Endodermal cell (in vitro differentiated cells): ENCODE results near the gene TNFRSF1B. TPM values are rescaled to one million over a fixed set of nuclear protein-coding genes. Genes with fewer than 3 reads are reported as not detected.

Source experiments
- DNase-seq: peaks from one replicate; pipeline ENCODE4 v3.0.0-alpha.2; 2017
- H3K27ac ChIP-seq: 2 replicates; pipeline ENCODE4 v1.5.1; 2013; ENCODE audit warnings: mild to moderate bottlenecking, low read depth, low read length, moderate library complexity
- H3K27me3 ChIP-seq: 2 replicates; pipeline ENCODE4 v1.6.1; 2013; ENCODE audit warnings: mild to moderate bottlenecking, low read length, moderate library complexity; ENCODE audit not compliant: insufficient read depth, control insufficient read depth, poor library complexity, severe bottlenecking
- H3K36me3 ChIP-seq: 2 replicates; pipeline ENCODE4 v1.7.0; 2013; ENCODE audit warnings: mild to moderate bottlenecking, low read length, moderate library complexity; ENCODE audit not compliant: control insufficient read depth, insufficient read depth
- H3K4me1 ChIP-seq: one replicate; pipeline ENCODE4 v1.7.0; 2013; ENCODE audit warnings: low read length; ENCODE audit not compliant: control insufficient read depth, insufficient read depth
- H3K4me3 ChIP-seq: 2 replicates; pipeline ENCODE4 v1.5.1; 2013; ENCODE audit warnings: mild to moderate bottlenecking, low read length, moderate library complexity
- H3K9ac ChIP-seq: 2 replicates; pipeline ENCODE4 v1.6.1; 2013; ENCODE audit warnings: mild to moderate bottlenecking, low read length, moderate library complexity; ENCODE audit not compliant: poor library complexity, severe bottlenecking; ENCODE audit errors: extremely low read depth
- H3K9me3 ChIP-seq: 2 replicates; pipeline ENCODE4 v1.6.1; 2013; ENCODE audit warnings: mild to moderate bottlenecking, low read length, moderate library complexity; ENCODE audit not compliant: control insufficient read depth
- H3K27ac Mint-ChIP-seq: 2 replicates; pipeline ENCODE4 v1.8.0; 2020; ENCODE audit warnings: mixed read lengths
- H3K27me3 Mint-ChIP-seq: 2 replicates; pipeline ENCODE4 v1.8.0; 2021; ENCODE audit warnings: mild to moderate bottlenecking, mixed read lengths; ENCODE audit not compliant: insufficient read depth
- H3K36me3 Mint-ChIP-seq: 2 replicates; pipeline ENCODE4 v1.8.0; 2020; ENCODE audit warnings: low read depth, mixed read lengths
- H3K4me1 Mint-ChIP-seq: 2 replicates; pipeline ENCODE4 v1.8.0; 2020; ENCODE audit warnings: mixed read lengths
- H3K4me3 Mint-ChIP-seq: 2 replicates; pipeline ENCODE4 v1.8.0; 2020; ENCODE audit warnings: mild to moderate bottlenecking, moderate library complexity, mixed read lengths
- H3K9me3 Mint-ChIP-seq: 2 replicates; pipeline ENCODE4 v1.8.0; 2020; ENCODE audit warnings: mild to moderate bottlenecking, mixed read lengths
- WGBS, 2 experiments: methylation state at CpG; one replicate each; pipeline versions ENCODE4 v1.1.5 to v1.1.7; 2013; ENCODE audit warnings: missing lambda C conversion rate in 2 of 2, mixed read lengths in 1 of 2; ENCODE audit not compliant: insufficient coverage in 1 of 2, insufficient read length in 1 of 2; 5-methylcytosine and 5-hydroxymethylcytosine counted together
- total RNA-seq, 2 donors: library from RNA; stranded (reverse); fragmentation: NEBNext Ultra II Directional in 1 of 2; extraction: Animal tissue kit (Norgen Biotek cat#: 25700) in 1 of 2; gene quantifications; 2 replicates in 1 of 2; 3 replicates in 1 of 2; pipeline ENCODE4 v1.2.1, GENCODE V29; 2021
- TF ChIP-seq, protein P1 (sequence below): fragments of 200-600 bp; sonication (generic); conservative IDR thresholded peaks from 2 replicates; pipeline ENCODE4 v1.5.0; 2021; ENCODE audit warnings: antibody characterized with exemption, mild to moderate bottlenecking

TNFRSF1B gene
- total RNA-seq, 2 donors from 2014 or later: 0.24 to 0.40 TPM

DNA sequence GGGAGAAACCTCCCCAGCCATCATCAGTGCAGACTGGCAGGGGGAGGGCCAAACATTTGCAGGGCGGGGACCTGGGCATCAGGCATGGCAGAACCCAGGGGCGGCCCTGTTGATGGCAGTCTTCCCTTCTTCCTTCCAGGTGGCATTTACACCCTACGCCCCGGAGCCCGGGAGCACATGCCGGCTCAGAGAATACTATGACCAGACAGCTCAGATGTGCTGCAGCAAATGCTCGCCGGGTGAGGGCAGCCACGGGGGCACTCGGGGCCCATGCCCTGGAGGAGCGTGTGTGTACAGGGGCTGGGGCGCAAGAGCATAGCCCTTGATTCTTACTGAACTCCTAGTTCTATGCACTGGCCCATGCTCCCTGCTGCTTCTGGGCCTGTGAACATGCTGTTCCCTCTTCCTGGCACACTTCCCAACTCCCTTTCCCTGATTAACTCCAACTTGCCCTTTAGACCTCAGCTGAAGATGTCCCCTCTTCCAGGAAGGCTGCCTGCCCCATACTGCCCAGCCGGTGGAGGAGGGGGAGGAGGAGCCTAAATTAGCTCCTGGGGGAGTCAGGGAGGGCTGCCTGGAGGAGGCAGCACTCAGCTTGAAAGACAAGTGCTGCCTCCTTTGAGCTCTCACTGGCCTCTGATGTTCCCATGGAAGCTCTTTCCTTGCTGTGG, 22.0 kb downstream of the TNFRSF1B start:
- H3K27ac ChIP-seq: no peak overlapping the region
- no peaks in the 10 kb centered on the region for H3K4me1 ChIP-seq
- no peaks in the 10 kb centered on the region for H3K36me3 Mint-ChIP-seq
- TF ChIP-seq, protein P1, sequence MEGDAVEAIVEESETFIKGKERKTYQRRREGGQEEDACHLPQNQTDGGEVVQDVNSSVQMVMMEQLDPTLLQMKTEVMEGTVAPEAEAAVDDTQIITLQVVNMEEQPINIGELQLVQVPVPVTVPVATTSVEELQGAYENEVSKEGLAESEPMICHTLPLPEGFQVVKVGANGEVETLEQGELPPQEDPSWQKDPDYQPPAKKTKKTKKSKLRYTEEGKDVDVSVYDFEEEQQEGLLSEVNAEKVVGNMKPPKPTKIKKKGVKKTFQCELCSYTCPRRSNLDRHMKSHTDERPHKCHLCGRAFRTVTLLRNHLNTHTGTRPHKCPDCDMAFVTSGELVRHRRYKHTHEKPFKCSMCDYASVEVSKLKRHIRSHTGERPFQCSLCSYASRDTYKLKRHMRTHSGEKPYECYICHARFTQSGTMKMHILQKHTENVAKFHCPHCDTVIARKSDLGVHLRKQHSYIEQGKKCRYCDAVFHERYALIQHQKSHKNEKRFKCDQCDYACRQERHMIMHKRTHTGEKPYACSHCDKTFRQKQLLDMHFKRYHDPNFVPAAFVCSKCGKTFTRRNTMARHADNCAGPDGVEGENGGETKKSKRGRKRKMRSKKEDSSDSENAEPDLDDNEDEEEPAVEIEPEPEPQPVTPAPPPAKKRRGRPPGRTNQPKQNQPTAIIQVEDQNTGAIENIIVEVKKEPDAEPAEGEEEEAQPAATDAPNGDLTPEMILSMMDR: no peak
- no peak overlapping the region for H3K27ac Mint-ChIP-seq
- H3K27me3 ChIP-seq: no peaks in the 10 kb centered on the region
- H3K27me3 Mint-ChIP-seq: no peaks in the 10 kb centered on the region
- H3K4me1 Mint-ChIP-seq: peaks cover 5% of the 10 kb centered on the region
- WGBS, 2 experiments: 89 to 91% methylated on average over 10 to 13 of the region's 13 CpGs
- no peak for DNase-seq
- no peak overlapping the region for H3K4me3 Mint-ChIP-seq
- H3K9ac ChIP-seq: no peak overlapping the region
- no peaks in the 10 kb centered on the region for H3K36me3 ChIP-seq
- H3K9me3 Mint-ChIP-seq: no peaks in the 10 kb centered on the region
- no peak overlapping the region for H3K4me3 ChIP-seq
- no peaks in the 10 kb centered on the region for H3K9me3 ChIP-seq

- no peaks in the 10 kb centered on the region for H3K4me1 ChIP-seq
- peaks cover under 1% of the 10 kb centered on the region for H3K4me1 Mint-ChIP-seq
- no peaks in the 10 kb centered on the region for H3K27me3 Mint-ChIP-seq
- H3K27ac ChIP-seq: no peak overlapping the region
- H3K36me3 ChIP-seq: no peaks in the 10 kb centered on the region
- no peaks in the 10 kb centered on the region for H3K9me3 Mint-ChIP-seq
- H3K4me3 ChIP-seq: no peak overlapping the region
- TF ChIP-seq, protein P1: no peak
- no peaks in the 10 kb centered on the region for H3K27me3 ChIP-seq
- 83 to 84% methylated on average over 5 of the region's 5 CpGs for WGBS, 2 experiments
- no peaks in the 10 kb centered on the region for H3K9me3 ChIP-seq
- no peaks in the 10 kb centered on the region for H3K36me3 Mint-ChIP-seq
- H3K9ac ChIP-seq: no peak overlapping the region
- H3K27ac Mint-ChIP-seq: no peak overlapping the region
- H3K4me3 Mint-ChIP-seq: no peak overlapping the region
- DNase-seq: no peak
Measured at GRCh38 chr1:12189328-12189682, 22.5 kb downstream of the TNFRSF1B start.

DNA sequence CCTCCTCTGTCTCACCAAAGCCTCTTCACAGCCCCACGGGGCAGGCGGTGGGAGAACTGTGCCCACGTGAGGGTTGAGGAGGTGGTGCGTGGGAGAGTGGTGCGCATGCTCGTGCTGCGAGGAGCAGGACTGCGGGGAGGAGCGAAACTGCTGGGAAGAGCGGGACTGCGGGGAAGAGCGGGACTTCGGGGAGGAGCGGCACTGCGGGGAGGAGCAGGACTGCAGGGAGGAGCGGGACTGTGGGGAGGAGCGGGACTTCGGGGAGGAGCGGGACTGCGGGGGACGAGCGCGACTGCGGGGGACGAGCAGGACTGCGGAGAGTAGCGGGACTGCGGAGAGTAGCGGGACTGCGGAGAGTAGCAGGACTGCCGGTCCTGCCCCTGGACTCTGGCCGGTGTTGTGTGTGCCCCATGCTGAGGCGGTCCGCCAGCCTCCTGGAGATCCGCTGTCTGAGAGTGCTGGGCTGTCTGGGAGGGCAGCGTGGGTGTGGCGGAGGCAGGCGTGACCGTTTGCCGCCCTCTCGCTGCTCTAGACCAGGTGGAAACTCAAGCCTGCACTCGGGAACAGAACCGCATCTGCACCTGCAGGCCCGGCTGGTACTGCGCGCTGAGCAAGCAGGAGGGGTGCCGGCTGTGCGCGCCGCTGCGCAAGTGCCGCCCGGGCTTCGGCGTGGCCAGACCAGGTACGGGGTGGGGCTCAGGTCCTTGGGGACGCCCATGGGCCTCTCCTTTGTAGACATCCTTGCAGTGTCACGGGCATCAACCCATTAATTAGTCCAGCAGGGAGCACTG, 24.6 kb downstream of the TNFRSF1B start:
- H3K4me3 ChIP-seq: no peak overlapping the region
- no peaks in the 10 kb centered on the region for H3K9me3 ChIP-seq
- Mint-ChIP-seq H3K9me3 (no peaks in the 10 kb centered on the region), H3K4me3 (no peak overlapping the region), H3K27me3 (no peaks in the 10 kb centered on the region), H3K27ac (no peak overlapping the region), H3K36me3 (no peaks in the 10 kb centered on the region), H3K4me1 (no peaks in the 10 kb centered on the region)
- 91 to 92% methylated on average over 35 to 58 of the region's 58 CpGs for WGBS, 2 experiments
- TF ChIP-seq, protein P1: no peak
- H3K36me3 ChIP-seq: no peaks in the 10 kb centered on the region
- no peaks in the 10 kb centered on the region for H3K4me1 ChIP-seq
- no peak overlapping the region for H3K27ac ChIP-seq
- DNase-seq: no peak
- H3K27me3 ChIP-seq: no peaks in the 10 kb centered on the region
- no peak overlapping the region for H3K9ac ChIP-seq
